K562 (cell line): ENCODE results near the gene ULK1.

Source experiments
- EP300 ChIP-seq: IDR thresholded peaks from 2 replicates; pipeline ENCODE4 v1.6.1; 2012; ENCODE audit warnings: low read length, improper control_type of control experiment
- GATAD2B ChIP-seq: fragments of 450-650 bp; IDR thresholded peaks from 2 replicates; pipeline ENCODE4 v1.6.1; 2017; ENCODE audit warnings: mild to moderate bottlenecking, borderline replicate concordance
- POLR3A ChIP-seq: IDR thresholded peaks from 2 replicates; pipeline ENCODE4 v1.6.1; 2011; ENCODE audit warnings: borderline replicate concordance, mild to moderate bottlenecking, moderate library complexity; ENCODE audit not compliant: insufficient read length, insufficient read depth; ENCODE audit errors: extremely low read depth
- RHOXF2B ChIP-seq: fragments of 250-450 bp; sonication (Bioruptor Pico); conservative IDR thresholded peaks from 2 replicates; pipeline ENCODE4 v1.5.1; 2021
- SREBF1 ChIP-seq: fragments of 150-350 bp; IDR thresholded peaks from 2 replicates; pipeline ENCODE4 v1.6.1; 2014; ENCODE audit warnings: antibody characterized with exemption, low read depth, low read length, borderline replicate concordance
- ZFX ChIP-seq: sonication (generic); formaldehyde crosslinking; IDR thresholded peaks from 2 replicates; pipeline ENCODE4 v1.8.0; 2022; ENCODE audit warnings: mild to moderate bottlenecking, missing genetic modification reagents, moderate library complexity
- ZNF699 ChIP-seq: fragments of 250-450 bp; sonication (Bioruptor Pico); IDR thresholded peaks from 2 replicates; pipeline ENCODE4 v1.8.0; 2021; ENCODE audit warnings: mild to moderate bottlenecking, moderate library complexity; ENCODE audit not compliant: insufficient replicate concordance
- TF ChIP-seq, protein P1 (sequence below), 3 experiments: IDR thresholded peaks in 2 of 3; conservative IDR thresholded peaks in 1 of 3; 2 replicates each; pipeline ENCODE4 v1.5.1; 2011 to 2012; ENCODE audit warnings: low read length in 3 of 3, mild to moderate bottlenecking in 3 of 3, control low read depth in 2 of 3, improper control_type of control experiment in 1 of 3, inconsistent platforms in 1 of 3, low read depth in 1 of 3, mixed read lengths in 1 of 3, moderate library complexity in 1 of 3; ENCODE audit not compliant: insufficient read depth in 2 of 3
- TF ChIP-seq, protein P2 (sequence below): fragments of 250-450 bp; sonication (Bioruptor Pico); IDR thresholded peaks from 2 replicates; pipeline ENCODE4 v1.5.0; 2020; ENCODE audit warnings: mild to moderate bottlenecking

DNA sequence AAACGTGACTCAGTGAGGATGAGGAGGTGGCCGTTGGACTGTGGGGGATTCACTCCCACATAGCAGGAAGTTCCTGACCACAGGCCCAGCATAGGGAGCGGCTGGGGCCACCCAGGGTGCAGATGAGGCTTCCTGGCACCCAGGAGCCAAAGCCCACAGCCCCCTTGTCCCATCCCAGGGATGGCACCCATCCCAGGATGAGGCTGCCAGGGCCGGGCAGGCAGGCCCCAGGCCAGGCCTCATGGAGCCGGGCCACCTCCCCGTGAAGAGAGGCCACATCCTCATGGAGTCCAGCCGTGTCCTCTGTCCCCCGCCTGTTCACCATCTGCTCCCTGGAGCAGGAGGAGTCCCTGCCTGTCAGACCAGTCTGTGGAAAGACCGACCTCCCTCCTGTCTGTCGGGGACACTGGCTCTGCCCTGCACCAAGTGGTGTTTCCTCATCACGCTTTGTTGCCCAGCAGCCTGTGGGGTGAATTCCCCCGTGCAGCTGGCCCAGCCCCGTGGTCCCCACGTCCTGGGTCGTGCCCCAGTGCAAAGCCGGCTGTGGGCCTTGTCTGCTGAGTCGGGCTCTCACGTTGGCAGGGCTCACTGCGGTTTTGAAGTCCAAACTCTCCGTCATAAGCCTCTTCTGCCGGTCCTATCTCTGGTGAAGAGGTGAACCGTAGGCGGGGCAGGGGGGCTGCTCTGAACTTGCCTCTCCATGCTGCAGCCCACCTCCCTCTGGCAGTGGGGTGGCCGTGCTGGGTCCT lies 41.7 kb upstream of the ULK1 start:
- TF ChIP-seq GATAD2B: no peak
- TF ChIP-seq EP300: no peak
- no peak for TF ChIP-seq ZNF699 (CRISPR knock-in tag)
- TF ChIP-seq POLR3A: no peak
- TF ChIP-seq, protein P1, sequence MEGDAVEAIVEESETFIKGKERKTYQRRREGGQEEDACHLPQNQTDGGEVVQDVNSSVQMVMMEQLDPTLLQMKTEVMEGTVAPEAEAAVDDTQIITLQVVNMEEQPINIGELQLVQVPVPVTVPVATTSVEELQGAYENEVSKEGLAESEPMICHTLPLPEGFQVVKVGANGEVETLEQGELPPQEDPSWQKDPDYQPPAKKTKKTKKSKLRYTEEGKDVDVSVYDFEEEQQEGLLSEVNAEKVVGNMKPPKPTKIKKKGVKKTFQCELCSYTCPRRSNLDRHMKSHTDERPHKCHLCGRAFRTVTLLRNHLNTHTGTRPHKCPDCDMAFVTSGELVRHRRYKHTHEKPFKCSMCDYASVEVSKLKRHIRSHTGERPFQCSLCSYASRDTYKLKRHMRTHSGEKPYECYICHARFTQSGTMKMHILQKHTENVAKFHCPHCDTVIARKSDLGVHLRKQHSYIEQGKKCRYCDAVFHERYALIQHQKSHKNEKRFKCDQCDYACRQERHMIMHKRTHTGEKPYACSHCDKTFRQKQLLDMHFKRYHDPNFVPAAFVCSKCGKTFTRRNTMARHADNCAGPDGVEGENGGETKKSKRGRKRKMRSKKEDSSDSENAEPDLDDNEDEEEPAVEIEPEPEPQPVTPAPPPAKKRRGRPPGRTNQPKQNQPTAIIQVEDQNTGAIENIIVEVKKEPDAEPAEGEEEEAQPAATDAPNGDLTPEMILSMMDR (IDR thresholded peaks at IDR 0.05 in 2 of 3, conservative IDR thresholded peaks at IDR 0.05 in 1 of 3; ENCODE audit: insufficient read depth in 2 of 3, low read depth in 1 of 3, low read length in 3 of 3): no peak
- TF ChIP-seq SREBF1: no peak
- TF ChIP-seq RHOXF2B (CRISPR knock-in tag): no peak
- TF ChIP-seq, protein P2, sequence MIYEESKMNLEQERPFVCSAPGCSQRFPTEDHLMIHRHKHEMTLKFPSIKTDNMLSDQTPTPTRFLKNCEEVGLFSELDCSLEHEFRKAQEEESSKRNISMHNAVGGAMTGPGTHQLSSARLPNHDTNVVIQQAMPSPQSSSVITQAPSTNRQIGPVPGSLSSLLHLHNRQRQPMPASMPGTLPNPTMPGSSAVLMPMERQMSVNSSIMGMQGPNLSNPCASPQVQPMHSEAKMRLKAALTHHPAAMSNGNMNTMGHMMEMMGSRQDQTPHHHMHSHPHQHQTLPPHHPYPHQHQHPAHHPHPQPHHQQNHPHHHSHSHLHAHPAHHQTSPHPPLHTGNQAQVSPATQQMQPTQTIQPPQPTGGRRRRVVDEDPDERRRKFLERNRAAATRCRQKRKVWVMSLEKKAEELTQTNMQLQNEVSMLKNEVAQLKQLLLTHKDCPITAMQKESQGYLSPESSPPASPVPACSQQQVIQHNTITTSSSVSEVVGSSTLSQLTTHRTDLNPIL (CRISPR knock-in tag): no peak
- no peak for TF ChIP-seq ZFX (CRISPR knock-in tag)
